ENCODE measurements around the gene SLC29A3. TPM values are rescaled to one million over a fixed set of nuclear protein-coding genes. Genes with fewer than 3 reads are reported as not detected.
"Not testable (repeated sequence)": the region's sequence is repeated elsewhere in the genome, so short reads cannot be mapped to it uniquely, and the experiment has no call there.

The SLC29A3 gene
- total RNA-seq, 1 experiment from 2014 or later, result 7.6 TPM

DNA sequence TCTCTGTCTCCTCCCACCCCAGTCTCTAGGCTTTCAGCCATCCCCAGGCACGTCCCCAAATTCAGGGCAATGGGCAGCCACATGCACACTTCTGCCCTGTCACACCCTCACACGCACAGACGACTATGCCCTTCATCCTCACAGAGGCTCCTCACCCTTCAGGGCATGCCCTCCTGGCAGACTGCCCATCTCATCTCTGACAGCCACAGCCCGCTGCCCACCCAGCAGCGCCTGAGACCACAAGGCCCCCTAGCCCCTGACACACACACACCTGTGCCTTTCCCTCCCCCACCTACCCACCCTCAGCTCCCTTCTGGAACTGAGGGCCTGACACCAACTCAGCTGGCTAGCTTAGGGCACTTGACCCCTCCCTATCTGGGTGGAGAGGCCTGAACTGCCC, 23.0 kb upstream of the SLC29A3 start:
- H3K4me1 ChIP-seq (ENCODE audit: control insufficient read depth, insufficient read depth, low read length), result no peaks in the 10 kb centered on the region
- intact Hi-C loops (cut with micrococcal nuclease; ENCODE audit: unreplicated experiment), result no loop called here
- ATAC-seq (no peak), DNase-seq (ENCODE audit: low read depth, low spot score) (no peak)
- POLR2A ChIA-PET, result interaction anchor here (0.7 kb wide), 1 partner anchor 143 kb away, joined by 4 read pairs; no protein-coding TSS in a partner anchor
- BruUV-seq (replicated peaks), result no TSS peak
- no peak overlapping the region for H3K27ac ChIP-seq (ENCODE audit: low read length)
- H3K9me3 ChIP-seq (ENCODE audit: control insufficient read depth, insufficient read depth, low read depth, low read length), result no peaks in the 10 kb centered on the region
- H3K4me3 ChIP-seq (ENCODE audit: low read depth in 2 of 2, low read length in 2 of 2), result no peak overlapping the region
- in situ Hi-C loops (cut with HindIII; ENCODE audit: low pct_unique_long_range_greater_than_20kb, low sequenced_read_pairs), result no loop called here
- TF ChIP-seq, protein P1, sequence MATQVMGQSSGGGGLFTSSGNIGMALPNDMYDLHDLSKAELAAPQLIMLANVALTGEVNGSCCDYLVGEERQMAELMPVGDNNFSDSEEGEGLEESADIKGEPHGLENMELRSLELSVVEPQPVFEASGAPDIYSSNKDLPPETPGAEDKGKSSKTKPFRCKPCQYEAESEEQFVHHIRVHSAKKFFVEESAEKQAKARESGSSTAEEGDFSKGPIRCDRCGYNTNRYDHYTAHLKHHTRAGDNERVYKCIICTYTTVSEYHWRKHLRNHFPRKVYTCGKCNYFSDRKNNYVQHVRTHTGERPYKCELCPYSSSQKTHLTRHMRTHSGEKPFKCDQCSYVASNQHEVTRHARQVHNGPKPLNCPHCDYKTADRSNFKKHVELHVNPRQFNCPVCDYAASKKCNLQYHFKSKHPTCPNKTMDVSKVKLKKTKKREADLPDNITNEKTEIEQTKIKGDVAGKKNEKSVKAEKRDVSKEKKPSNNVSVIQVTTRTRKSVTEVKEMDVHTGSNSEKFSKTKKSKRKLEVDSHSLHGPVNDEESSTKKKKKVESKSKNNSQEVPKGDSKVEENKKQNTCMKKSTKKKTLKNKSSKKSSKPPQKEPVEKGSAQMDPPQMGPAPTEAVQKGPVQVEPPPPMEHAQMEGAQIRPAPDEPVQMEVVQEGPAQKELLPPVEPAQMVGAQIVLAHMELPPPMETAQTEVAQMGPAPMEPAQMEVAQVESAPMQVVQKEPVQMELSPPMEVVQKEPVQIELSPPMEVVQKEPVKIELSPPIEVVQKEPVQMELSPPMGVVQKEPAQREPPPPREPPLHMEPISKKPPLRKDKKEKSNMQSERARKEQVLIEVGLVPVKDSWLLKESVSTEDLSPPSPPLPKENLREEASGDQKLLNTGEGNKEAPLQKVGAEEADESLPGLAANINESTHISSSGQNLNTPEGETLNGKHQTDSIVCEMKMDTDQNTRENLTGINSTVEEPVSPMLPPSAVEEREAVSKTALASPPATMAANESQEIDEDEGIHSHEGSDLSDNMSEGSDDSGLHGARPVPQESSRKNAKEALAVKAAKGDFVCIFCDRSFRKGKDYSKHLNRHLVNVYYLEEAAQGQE (IDR thresholded peaks at IDR 0.05; ENCODE audit: insufficient read depth in 1 of 2, low read depth in 2 of 2, low read length in 1 of 2), result no peak
- TF ChIP-seq, protein P2, sequence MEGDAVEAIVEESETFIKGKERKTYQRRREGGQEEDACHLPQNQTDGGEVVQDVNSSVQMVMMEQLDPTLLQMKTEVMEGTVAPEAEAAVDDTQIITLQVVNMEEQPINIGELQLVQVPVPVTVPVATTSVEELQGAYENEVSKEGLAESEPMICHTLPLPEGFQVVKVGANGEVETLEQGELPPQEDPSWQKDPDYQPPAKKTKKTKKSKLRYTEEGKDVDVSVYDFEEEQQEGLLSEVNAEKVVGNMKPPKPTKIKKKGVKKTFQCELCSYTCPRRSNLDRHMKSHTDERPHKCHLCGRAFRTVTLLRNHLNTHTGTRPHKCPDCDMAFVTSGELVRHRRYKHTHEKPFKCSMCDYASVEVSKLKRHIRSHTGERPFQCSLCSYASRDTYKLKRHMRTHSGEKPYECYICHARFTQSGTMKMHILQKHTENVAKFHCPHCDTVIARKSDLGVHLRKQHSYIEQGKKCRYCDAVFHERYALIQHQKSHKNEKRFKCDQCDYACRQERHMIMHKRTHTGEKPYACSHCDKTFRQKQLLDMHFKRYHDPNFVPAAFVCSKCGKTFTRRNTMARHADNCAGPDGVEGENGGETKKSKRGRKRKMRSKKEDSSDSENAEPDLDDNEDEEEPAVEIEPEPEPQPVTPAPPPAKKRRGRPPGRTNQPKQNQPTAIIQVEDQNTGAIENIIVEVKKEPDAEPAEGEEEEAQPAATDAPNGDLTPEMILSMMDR (IDR thresholded peaks at IDR 0.05), result no peak
- no peak for TF ChIP-seq SIN3A (IDR thresholded peaks at IDR 0.05; ENCODE audit: borderline replicate concordance, insufficient read depth, low read depth, low read length)
- TF ChIP-seq TCF7L2 (IDR thresholded peaks at IDR 0.05; ENCODE audit: low read depth, low read length), result no peak
- no peak for TF ChIP-seq POLR2AphosphoS5 (IDR thresholded peaks at IDR 0.05; ENCODE audit: low read depth, low read length)
- H3K36me3 ChIP-seq (ENCODE audit: control insufficient read depth, insufficient read depth, low read length), result no peaks in the 10 kb centered on the region
- CTCF ChIA-PET, result interaction anchor here (0.9 kb wide), 1 partner anchor 18 kb away, joined by 7 read pairs; no protein-coding TSS in a partner anchor
- H3K27me3 ChIP-seq (ENCODE audit: control insufficient read depth, insufficient read depth, low read length), result peaks cover 4% of the 10 kb centered on the region; the same call in 1 of the 2 replicates

DNA sequence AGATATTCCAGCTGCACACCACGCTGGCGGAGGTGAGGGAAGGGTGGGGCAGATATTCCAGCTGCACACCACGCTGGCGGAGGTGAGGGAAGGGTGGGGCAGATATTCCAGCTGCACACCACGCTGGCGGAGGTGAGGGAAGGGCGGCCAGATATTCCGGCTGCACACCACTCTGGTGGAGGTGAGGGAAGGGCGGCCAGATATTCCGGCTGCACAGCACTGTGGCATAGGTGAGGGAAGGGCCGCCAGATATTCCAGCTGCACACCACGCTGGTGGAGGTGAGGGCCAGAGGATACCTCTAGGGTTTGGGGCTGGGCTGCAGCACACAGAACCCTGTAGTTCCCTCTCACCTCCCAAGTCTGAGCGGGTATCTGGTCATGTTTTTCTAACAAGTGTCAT, 22.2 kb upstream of the SLC29A3 start:
- H3K9me3 ChIP-seq (ENCODE audit: control insufficient read depth, insufficient read depth, low read depth, low read length); BruUV-seq (replicated peaks); intact Hi-C loops (cut with micrococcal nuclease; ENCODE audit: unreplicated experiment); in situ Hi-C loops (cut with HindIII; ENCODE audit: low pct_unique_long_range_greater_than_20kb, low sequenced_read_pairs); H3K27ac ChIP-seq (ENCODE audit: low read length); H3K4me3 ChIP-seq (ENCODE audit: low read depth in 2 of 2, low read length in 2 of 2); ATAC-seq; H3K27me3 ChIP-seq (ENCODE audit: control insufficient read depth, insufficient read depth, low read length); H3K36me3 ChIP-seq (ENCODE audit: control insufficient read depth, insufficient read depth, low read length); DNase-seq (ENCODE audit: low read depth, low spot score); H3K4me1 ChIP-seq (ENCODE audit: control insufficient read depth, insufficient read depth, low read length): not testable (repeated sequence)
- ChIA-PET CTCF (interaction anchor here (0.9 kb wide), 1 partner anchor 17 kb away, joined by 7 read pairs; no protein-coding TSS in a partner anchor), POLR2A (interaction anchor here (0.7 kb wide), 1 partner anchor 144 kb away, joined by 4 read pairs; no protein-coding TSS in a partner anchor)

- no TSS peak for BruUV-seq (replicated peaks)
- in situ Hi-C loops (cut with HindIII; ENCODE audit: low pct_unique_long_range_greater_than_20kb, low sequenced_read_pairs), result no loop called here
- H3K27ac ChIP-seq (ENCODE audit: low read length), result no peak overlapping the region
- H3K27me3 ChIP-seq (ENCODE audit: control insufficient read depth, insufficient read depth, low read length), result peaks cover 4% of the 10 kb centered on the region; the same call in 1 of the 2 replicates
- no peaks in the 10 kb centered on the region for H3K4me1 ChIP-seq (ENCODE audit: control insufficient read depth, insufficient read depth, low read length)
- H3K9me3 ChIP-seq (ENCODE audit: control insufficient read depth, insufficient read depth, low read depth, low read length), result no peaks in the 10 kb centered on the region
- POLR2A ChIA-PET, result no interaction called here
- TF ChIP-seq TCF7L2 (IDR thresholded peaks at IDR 0.05; ENCODE audit: low read depth, low read length) (no peak), SIN3A (IDR thresholded peaks at IDR 0.05; ENCODE audit: borderline replicate concordance, insufficient read depth, low read depth, low read length) (no peak), POLR2AphosphoS5 (IDR thresholded peaks at IDR 0.05; ENCODE audit: low read depth, low read length) (no peak)
- TF ChIP-seq, protein P1 (IDR thresholded peaks at IDR 0.05; ENCODE audit: insufficient read depth in 1 of 2, low read depth in 2 of 2, low read length in 1 of 2), result no peak
- TF ChIP-seq, protein P2 (IDR thresholded peaks at IDR 0.05), result no peak
- CTCF ChIA-PET, result no interaction called here
- ATAC-seq, result no peak
- no peak overlapping the region for H3K4me3 ChIP-seq (ENCODE audit: low read depth in 2 of 2, low read length in 2 of 2)
- H3K36me3 ChIP-seq (ENCODE audit: control insufficient read depth, insufficient read depth, low read length), result no peaks in the 10 kb centered on the region
- no peak for DNase-seq (ENCODE audit: low read depth, low spot score)
- intact Hi-C loops (cut with micrococcal nuclease; ENCODE audit: unreplicated experiment), result no loop called here
Observed at GRCh38 chr10:71297343-71297742, 21.7 kb upstream of the SLC29A3 start.

All from Panc1 (cell line).